Activated CD8-positive, alpha-beta memory T cell treated with anti-CD3 and anti-CD28 coated beads, Interleukin-2, amount 50 U/mL, for 24 hours (primary cell): ENCODE measurements around the gene OGFR.

ENCODE experiments used
- DNase-seq: peaks from one replicate; pipeline ENCODE4 v3.0.0-alpha.2; 2020; ENCODE audit errors: extremely low read depth

Gene OGFR

GRCh38 chr20:62770111-62770910 lies 34.3 kb upstream of the OGFR start:
- no peak for DNase-seq

GRCh38 chr20:62770916-62771315 lies 33.7 kb upstream of the OGFR start:
- no peak for DNase-seq

GRCh38 chr20:62771396-62772102 lies 33.1 kb upstream of the OGFR start:
- no peak for DNase-seq

- no peak for DNase-seq
These were observed 32.5 kb upstream of the OGFR start for GRCh38 chr20:62772103-62772611.

- DNase-seq: no peak
These were observed 32.0 kb upstream of the OGFR start for GRCh38 chr20:62772619-62772989.

GRCh38 chr20:62772990-62773844 lies 31.4 kb upstream of the OGFR start:
- no peak for DNase-seq

- no peak for DNase-seq
These were observed 30.6 kb upstream of the OGFR start for GRCh38 chr20:62773845-62774714.

GRCh38 chr20:62774762-62775161 lies 29.9 kb upstream of the OGFR start:
- DNase-seq: no peak

- no peak for DNase-seq
These were observed 29.4 kb upstream of the OGFR start for GRCh38 chr20:62775206-62775605.

- no peak for DNase-seq
These were observed 28.5 kb upstream of the OGFR start for GRCh38 chr20:62776035-62776691.

- peak; percentile 32 for DNase-seq
These were observed 27.7 kb upstream of the OGFR start for GRCh38 chr20:62776692-62777527.

GRCh38 chr20:62777528-62777830 lies 27.2 kb upstream of the OGFR start:
- no peak for DNase-seq

- DNase-seq: no peak
These were observed 26.6 kb upstream of the OGFR start for GRCh38 chr20:62778058-62778457.

GRCh38 chr20:62778601-62779416 lies 25.8 kb upstream of the OGFR start:
- no peak for DNase-seq

GRCh38 chr20:62779417-62779685 lies 25.3 kb upstream of the OGFR start:
- DNase-seq: no peak

GRCh38 chr20:62780204-62780603 lies 24.4 kb upstream of the OGFR start:
- no peak for DNase-seq

- DNase-seq: no peak
These were observed 23.9 kb upstream of the OGFR start for GRCh38 chr20:62780696-62781095.

GRCh38 chr20:62782149-62782892 lies 22.3 kb upstream of the OGFR start:
- no peak for DNase-seq

- no peak for DNase-seq
These were observed 21.7 kb upstream of the OGFR start for GRCh38 chr20:62782893-62783278.
